NCI-H69 (cell line): ENCODE data around the gene CTIF.
A peak's percentile ranks its signal among the peaks of the same experiment; 100 is the strongest.

Source experiments
- DNase-seq: peaks from one replicate; lab custom pipeline; 2025; lab: John Stamatoyannopoulos, UW

Gene CTIF

DNA sequence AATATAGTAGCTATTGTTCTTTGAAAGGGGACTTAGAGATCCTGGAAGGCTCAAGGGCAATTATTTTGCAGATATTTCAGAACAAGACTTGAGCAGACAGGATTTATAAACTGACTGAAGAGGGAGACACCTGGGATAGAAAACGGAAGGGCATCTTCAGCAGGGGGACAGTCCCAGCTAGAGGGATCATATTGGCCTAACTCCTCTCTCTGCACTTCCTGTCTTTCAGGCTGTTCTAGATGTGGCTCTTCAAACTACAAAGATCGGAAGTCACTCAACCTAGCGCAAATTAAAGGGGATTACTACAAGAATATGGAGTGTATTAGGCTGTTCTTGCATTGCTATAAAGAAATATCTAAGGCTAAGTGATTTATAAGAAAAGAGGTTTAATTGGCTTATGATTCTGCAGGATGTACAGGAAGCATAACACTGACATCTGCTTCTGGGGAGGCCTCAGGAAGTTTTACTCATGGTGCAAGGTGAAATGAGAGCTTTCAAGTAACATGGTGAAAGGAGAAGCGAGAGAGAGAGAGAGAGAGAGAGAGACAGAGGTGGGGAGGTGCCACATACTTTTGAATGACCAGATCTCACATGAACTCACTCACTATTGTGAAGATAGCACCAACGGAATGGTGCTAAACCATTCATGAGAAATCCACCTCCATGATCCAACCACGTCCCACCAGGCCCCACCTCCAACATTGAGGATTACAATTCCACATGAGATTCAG is 5.3 kb upstream of the CTIF start:
- DNase-seq, result no peak

DNA sequence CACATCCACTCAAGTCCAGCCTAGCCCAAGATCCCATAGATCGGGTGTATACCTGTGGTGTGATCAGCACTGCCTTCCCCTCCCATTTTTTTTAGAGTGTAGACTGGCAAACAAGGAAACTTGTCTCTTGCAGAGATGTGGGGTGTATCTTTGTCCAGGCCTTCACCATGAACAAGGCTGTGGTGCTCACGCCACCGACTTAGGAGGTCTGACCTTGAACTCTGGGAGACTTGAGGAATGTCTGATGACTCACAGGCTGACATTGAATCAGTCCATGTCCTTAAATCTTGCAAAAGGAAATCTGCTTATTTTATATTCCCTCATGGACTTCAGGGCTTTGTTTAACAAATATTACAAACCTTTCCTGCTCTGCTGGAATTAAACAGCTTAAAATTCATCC is 4.5 kb upstream of the CTIF start:
- DNase-seq, result no peak

DNA sequence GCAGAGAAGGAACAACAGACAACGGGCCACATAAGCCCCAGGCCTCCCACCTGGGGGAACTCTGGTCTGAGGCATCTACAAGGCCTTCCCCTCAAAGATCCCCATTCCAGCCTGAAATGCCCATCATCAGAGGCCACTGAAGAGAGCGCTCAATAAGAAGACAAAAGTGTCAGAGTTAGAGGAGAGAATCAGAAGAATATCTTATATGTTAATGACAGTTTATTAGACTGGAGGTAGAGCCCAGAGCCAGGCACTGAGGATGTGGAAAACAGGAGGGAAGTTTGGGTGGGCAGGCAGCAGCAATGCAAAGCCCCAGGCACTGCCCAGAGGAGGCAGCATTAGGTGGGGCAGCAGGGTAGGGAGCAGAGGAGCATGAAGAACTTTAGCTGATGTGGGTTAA is 2.9 kb upstream of the CTIF start:
- no peak for DNase-seq

DNA sequence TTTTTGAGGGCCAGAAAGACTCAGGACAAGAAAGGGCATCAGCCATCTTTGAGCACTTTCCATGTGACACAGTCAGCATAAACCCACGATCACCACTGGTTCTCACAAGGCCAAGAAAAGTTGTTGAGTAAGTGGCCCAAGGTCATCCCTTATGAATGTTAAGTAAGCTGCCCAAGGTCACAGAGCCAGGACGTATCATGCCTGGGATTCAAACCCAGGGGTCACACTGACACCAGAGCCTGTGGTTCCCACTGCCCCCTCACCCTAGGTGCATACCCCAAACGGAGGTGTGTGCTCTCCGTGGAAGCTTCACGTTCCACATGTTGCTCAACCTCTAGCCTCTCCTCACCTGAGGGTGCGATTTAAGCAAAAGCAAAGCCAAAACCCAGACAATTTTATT is 2.3 kb upstream of the CTIF start:
- DNase-seq, result no peak

DNA sequence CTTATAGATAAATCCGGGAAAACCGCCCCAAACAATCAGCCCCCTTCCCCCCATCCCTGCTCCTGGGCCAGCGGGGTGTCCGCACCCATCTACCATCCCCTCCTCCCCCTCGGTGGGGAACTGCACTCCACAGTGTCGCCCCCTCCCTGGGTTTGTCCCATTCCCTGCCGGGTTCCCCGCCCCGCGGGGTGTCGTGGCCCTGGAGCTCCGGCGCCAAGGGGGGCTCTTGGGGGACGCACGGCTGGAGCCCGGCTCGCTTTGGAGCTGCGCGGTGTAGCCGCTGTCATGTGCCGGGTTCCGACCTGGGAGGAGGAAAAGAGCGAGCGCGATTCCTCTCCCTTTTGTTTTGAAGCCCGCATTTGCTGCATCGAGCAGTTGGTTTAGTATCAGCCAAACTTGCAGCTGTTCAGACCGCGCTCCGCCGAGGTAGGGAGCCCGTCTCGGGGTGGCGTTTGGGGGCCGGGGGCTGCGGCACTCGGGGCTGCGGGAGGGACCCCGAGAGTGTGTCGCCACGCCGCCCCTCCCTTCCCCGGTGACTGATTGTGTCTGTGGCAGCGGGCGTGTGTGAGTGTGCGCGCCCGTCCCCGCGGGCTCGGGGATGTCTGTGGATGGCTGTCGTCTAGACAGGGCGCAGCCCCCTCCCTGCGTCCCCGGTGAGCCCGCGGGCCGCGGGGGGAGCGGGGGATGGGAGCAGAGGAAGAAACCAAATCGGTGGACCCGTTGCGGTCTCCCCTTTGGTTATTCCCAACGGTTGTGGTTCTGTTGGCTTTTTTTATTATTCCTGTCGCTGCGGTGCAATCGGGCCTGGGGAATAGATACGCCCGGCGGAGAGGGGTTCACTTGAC is 797 bp downstream of the CTIF start:
- DNase-seq, result peak; percentile 89

DNA sequence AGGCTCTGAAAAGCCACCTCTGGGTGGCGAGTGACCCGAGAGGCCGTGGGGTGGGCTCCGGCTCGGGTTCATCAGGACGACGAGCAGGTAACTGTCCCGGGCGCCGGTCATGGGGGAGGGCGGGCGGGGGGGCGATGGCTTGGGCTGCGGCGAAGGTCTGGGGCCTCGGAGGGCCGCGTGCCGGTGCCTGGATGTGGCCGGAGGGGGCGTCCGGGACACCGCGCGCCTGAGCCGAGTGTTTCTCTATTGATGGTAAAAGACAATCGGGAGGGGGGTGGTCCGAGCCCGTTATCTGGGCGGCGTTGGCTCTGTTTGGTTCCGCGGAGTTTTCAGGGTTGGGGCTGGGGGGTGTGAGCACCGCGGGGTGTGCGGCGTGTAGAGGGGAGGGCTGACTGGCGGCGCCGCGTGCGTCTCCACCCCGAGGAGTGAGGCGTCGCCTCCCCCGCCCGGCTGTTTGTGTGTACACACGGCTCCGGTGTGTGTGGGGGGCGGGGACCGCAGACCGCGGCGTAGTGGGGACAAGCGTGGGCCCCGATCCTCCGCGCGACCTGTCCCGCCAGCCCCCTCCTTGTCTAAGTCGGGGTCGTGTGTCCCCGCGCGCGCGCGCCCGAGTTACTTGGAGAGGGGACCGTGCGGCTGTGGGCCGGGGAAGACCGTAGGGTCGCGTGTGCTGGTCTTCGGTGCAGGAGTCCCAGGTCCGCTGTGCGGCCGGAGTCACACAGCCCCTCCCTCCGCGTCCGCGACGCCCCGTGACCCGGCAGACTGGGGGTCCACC is 1.6 kb downstream of the CTIF start:
- peak; percentile 91 for DNase-seq

DNA sequence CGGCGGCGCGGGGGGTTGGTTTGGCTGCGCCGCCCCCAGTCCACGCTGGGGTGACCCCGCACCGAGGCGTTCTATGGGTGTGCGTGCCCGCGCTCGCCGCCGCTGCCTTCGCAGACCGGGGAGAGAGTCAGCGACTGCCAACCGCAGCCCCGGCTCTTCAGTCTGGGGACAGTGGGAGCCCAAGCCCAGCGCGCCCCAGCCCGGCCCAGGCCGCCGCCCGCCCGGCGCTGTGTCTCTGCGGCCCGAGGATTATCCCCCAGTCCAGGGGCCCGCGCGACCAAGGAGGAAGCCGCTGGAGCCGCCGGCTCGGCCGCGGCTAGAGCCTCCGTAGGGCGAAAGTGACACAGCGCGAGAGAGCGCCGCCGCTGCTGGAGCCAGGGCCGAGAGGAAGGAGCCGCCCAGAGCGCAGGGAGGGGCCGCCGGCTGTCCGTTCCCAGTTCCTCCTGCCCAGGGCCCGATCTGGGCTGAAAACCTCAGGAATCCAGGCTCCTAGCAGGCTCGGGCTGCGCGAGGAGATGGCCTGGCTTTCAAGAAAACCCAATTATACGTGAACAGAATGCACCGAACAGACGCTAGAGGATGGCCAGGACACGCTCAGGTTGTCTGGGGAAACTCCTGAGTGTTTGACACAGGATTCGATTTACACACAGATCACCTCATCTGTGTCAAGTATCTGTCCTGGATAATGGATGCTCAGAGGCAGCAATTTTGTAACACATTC is 2.4 kb downstream of the CTIF start:
- DNase-seq, result peak; percentile 91

DNA sequence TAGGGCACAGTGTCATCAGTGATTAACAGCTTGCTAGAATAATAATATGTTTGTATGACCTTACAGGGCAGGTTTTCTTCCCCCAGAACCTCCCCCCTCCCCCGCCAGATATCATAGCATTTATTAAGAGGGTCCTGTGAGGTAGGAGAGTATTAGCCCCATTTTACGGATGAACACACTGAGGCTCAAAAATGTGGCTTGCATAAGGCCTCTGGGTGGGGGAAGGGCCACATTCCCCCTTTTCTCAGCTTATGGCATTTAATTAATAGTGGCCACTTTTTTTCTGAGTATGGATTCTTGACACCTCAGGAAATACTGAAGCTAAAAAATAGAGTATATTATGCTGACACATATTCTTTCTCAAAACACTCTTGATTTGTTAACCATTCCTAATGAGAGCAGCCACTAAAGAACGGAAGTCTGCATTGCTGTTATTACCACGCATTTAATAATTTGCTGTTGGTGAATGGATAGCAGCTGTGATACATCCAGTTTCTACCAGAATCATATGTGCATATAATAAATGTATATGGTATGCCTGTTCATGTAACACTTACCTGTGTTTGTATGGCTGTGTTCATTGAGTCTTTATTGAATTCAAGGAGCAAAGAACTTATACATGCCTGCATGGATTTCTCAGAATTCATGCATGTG is 3.0 kb downstream of the CTIF start:
- DNase-seq, result no peak

DNA sequence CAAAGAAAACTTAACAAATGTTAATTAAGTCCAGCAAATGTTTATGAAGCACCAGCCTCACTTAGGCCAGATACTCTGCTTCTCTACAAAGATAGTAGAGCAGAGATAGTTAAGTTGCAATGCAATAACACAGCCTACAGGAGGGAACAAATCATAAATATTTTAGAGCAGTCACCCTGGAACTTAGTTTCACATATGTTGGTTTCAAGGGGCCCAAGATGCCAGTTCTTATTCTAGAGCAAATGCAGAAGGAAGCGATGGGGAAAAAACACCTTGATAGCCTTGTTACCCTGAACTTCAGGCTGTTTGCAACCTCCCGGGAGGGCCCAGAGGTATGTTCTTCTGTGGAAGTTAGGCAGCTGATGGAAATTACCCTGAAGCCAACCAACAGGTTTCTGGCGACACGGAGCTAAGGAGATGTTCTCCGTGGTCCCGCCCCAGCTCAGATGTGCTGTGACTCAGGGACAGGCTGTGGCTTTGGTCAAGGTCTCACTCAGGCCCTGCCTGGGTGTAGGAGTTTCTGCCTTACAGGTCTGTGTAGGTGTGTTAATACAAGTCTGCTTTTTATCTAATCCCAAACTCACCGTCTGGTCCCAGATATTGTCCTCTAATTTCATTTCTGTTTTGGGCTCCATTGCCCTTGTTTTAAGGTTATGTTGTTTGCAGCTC is 3.8 kb downstream of the CTIF start:
- no peak for DNase-seq

DNA sequence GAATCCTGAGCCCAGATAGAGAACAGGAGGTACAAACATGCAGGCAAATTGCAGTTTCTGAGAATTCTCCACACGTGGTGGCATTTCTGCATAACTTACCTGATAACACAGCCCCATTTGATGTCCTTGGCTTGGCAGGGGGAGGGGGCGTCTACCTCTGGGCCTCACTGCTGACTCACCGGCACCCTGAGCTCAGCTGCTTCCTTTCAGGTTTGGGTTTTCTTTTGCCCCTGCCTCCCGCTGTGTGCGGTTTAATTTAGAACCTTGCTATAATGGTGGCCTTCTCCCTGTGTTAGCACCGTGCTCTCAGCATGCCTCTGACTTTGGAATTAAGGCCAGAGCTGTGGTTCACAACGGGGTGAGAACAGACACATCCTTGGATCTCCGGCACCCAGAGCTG is 4.4 kb downstream of the CTIF start:
- peak; percentile 89 for DNase-seq

DNA sequence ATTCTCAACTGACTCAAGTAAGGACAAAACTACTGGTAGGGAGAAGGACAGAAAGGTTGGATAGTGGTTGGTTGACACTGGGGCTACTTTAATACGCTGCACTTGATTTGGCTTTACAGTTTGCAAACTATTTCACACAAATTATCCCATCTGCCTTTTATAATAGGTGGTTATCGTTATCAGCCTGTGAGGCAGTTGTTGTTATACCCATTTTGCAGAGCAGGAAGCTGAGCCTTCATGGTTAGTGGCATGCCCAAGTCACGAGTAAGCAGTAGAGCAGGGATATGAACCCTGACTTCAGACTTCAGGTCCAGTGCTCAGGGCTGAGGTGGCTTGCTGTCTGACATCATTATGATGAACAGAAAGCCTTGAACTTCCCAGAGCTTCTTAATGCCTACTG is 5.3 kb downstream of the CTIF start:
- no peak for DNase-seq

DNA sequence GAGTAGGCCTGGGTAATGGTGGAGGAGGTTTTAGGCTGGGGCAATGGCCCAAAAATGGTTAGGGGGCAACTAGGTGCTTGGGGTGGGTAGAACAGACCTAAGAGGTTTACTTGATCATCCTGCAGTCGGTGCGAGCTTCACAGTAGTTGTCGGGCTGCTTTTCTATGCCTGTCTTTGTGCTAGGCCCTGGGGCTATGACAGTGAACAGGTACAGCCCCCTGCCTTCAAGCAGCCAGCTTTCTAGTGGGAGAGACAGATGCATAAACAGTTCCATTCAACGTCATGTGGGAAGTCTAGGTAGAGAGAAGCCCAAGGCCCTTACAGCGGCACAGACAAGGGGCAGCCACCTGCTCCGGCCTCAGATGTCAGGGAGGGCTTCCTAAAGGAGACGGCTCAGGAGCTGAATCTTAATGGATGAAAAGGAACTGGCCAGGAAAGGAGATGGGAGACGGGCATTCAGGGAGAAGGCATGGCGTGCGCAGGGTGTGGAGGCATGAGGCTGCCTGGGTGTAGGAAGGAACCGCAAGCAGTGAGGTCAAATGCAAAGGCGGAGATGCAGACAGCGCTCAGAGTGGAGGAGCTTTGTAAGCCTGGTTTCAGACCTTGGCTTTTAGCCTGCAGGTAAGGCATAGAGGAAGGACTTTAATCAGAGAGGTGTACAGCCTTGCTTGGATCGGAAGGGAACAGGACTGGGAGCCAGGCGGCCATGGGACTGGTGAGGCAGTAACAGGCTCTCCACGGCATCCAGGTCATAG is 6.0 kb downstream of the CTIF start:
- peak; percentile 45 for DNase-seq

DNA sequence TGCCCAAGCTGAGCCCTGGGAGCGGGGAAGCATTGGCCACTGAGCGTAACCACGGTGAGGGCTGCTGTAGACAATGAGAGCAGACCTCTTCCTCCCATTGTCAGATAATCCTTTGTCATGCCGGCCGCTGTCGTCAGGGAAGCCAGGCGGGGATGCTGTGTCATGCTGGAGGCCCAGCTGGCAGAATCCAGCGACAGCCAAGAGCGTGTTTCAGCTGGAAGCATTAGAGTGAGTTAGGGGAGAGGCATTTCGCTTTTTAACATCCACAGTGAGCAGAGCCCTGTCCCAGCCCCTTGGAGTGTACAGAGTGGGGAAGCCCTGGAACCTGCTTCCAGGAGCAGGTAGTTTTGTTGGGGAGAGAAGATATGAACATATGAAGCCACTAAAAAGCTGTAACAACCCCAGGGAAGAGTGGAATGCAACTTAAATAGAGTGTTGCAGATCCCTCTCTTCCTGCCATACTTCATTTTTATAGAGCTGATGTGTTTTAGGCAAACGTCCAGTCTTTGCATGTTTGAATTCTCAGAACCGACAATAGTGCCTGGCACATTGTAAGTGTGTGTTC is 7.0 kb downstream of the CTIF start:
- DNase-seq, result peak; percentile 90

DNA sequence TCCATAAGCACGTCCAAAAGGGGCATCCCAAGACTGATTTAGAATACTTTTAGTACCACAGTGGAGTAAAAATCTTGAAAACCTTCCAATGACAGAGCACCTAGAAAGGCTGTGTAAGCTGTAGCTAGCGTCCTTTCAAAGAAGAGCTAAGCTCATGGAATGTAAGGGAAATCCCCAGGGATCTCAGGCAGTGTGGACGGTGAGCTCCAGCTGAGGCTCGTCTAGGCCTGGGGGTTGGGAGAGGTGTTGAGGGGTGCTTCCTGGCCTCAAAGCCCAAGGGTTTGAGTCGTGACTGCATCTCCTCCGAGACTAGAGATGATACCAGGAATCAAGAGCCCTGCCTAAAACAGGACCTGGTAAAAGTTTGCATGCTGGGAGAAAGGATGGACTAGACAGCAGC is 7.6 kb downstream of the CTIF start:
- DNase-seq, result no peak

DNA sequence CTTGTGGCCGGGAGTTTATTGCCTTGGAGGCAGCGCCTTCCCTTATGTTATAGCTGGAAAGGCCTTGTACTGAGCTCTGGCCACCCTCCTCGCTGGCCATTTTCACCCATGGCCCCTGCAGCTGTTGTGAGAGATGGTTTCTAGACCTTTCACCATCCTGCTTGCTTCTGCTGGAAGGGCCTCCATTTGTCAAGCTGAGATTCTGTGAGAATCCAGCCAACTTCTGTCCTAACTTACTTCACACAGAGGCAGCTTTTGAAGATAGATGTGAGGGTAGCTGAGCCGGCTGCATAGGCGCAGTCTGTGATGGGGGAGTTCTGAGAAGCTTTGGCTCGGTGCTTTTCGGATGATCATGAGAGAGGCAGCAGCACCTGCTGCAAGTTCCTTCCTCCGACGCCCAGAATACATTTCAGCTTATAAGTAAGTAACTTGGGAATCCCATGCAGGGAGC is 8.7 kb downstream of the CTIF start:
- no peak for DNase-seq

DNA sequence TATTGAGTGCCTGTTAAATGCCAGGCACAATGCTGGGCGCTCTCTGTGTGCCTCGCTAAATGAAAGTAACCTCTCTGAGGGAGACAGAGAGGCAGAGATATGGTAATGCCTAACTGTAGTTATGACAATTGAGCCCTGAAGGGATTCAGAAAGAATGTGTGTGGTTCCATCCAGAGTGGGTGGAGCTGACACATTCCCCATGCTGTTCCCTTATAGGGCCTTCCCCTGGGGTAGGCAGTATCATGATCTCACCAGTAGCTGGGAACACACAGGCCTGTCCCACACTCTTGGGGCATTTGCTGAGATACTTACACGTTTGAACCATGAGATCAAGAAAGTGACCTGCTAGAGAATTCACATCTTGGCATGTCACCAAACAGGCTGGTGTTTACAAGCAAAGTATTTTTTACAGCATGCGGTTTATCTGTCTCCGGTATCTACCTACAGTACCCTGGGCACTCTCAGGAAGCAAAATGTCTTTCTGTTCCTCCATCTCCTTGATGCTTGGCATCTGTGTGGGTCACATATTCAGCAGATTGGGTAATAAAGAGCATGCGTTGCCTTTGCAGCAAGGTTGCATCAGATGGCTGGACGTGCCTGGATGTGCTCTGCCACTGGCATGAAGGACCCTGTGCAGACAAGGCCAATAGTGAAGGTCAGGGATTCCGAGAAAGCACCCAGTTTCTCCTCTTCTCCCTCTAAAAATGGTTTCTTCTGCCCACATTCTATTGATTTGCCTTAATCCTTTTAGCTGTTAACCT is 9.4 kb downstream of the CTIF start:
- peak; percentile 48 for DNase-seq

DNA sequence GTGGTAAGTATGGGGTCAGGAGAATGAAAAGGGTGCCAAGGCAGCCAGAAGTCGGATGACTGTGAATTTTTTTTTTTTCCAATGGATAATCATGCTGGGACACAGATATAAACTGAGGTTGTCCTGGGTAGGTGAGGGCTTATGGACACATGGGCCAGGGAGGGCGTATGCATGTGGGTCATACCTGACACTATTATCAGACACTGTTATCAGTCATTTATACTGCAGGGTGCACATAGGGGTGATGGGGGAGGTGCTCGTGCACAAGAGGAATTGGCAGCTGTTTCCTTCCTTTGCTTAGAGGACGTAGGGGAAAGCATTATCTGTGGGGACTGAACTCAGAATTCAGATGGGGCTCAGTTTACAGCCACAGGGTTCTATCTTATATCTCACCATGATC is 10.1 kb downstream of the CTIF start:
- no peak for DNase-seq

DNA sequence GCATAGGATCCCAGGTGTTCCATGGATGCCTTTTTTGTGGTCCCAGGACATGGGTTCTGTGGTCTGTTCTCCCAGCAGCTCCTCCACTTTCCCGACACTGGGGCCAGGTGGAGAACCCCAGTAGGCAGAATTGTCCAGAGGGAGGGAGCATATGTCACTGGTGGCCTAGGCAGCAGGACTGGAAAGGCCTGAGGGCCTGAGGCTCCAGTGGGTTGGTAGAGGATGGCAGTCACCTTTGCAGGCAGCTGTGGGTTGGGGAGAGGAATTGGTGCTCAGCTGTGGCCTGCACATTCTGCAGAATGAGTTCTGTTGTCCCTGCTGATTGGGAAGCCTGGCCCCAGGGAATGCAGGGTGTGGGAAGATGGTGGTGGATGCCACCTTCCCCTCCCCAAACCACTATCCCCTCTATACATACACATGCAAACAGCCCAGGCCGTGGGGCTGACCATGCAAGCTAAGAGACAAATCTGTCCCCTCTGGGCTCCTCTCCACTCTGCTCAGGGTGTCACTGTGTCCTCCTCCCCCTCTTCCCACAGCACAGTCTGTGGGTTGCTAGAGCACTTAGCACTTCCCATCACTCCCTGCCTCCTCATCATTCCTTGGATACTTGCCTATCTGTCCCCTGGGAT is 11.4 kb downstream of the CTIF start:
- no peak for DNase-seq

DNA sequence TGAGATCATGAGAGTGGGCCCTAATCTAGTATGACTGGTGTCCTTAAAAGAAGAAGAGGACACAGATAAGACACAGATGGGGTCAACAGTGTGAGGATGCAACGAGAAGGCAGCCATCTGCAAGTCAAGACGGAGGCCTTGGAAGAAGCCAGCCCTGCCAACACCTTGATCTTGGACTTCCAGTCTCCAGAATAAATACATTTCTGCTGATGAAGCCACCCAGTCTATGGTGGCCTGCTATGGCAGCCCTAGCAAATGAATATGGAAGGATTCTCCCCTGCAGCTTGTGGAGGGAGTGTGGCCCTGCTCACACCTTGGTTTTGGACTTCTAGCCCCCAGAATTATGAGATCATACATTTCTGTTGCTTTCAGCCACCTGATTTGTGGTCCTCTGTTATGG is 12.3 kb downstream of the CTIF start:
- no peak for DNase-seq
